Measurements from ENCODE around the gene SIRPB1.
"Not testable (repeated sequence)": the region's sequence is repeated elsewhere in the genome, so short reads cannot be mapped to it uniquely, and the experiment has no call there.

SIRPB1 gene

GRCh38 chr20:1588533-1589460, 31.0 kb downstream of the SIRPB1 start:
- no peak for DNase-seq (ENCODE audit: low spot score)

GRCh38 chr20:1587781-1588532, 31.9 kb downstream of the SIRPB1 start:
- DNase-seq (ENCODE audit: low spot score): no peak

GRCh38 chr20:1579488-1579887, 40.3 kb downstream of the SIRPB1 start:
- no peak for DNase-seq (ENCODE audit: low spot score)

DNA sequence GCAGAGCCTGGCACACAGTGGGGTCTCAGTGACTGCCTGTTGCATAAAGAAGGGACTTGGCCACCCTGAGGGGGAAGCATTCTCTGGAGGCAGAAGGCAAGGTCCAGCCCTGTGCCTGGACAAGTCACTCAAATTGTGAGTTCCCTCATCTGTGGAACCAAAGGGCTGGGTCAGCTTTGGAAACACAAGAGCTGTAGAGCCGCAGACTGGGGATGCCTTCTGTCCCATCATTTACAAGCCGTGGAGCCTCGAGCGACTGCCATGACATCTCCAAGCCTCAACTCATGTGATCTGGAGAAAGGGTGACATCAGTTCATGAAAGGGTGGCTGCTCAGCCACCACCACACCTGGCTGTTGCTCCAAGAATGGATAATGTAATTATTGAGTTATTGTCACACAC, 41.9 kb downstream of the SIRPB1 start:
- no peak for DNase-seq (ENCODE audit: low spot score)

GRCh38 chr20:1577313-1577712, 42.5 kb downstream of the SIRPB1 start:
- not testable (repeated sequence) for DNase-seq (ENCODE audit: low spot score)

DNA sequence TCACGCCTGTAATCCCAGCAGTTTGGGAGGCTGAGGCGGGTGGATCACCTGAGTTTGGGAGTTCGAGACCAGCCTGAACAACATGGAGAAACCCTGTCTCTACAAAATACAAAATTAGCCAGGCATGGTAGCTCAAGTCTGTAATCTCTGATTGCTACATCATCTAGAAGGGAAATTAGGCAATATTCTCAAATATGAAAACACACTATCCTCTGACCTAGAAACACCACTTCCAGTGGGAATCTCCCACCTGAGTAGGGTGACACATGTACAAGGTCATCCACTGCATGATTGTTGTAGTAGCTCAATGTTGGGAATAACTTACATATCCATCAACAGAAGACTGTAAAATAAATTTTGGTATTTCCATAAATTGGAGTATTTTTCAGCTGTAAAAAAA, 43.2 kb downstream of the SIRPB1 start:
- DNase-seq (ENCODE audit: low spot score): no peak

DNA sequence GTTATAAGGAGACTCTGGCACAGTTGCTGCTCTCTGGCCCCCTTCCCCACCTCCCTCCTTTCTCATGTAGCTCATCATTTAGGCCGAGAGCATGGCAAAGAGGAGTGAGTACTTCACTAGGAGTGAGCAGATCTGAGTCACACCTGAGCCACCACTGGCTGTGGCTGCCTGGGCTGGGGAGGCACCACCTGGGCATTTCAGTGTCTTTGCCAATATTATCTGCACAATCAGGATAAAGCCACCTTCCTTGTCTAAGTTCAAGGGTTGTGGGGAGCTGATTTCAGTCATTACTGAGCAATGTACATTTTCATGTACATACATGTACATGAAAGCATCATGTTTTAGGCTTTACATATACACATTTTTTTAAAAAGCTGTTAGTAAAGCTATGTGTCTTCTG, 43.8 kb downstream of the SIRPB1 start:
- not testable (repeated sequence) for DNase-seq (ENCODE audit: low spot score)

DNA sequence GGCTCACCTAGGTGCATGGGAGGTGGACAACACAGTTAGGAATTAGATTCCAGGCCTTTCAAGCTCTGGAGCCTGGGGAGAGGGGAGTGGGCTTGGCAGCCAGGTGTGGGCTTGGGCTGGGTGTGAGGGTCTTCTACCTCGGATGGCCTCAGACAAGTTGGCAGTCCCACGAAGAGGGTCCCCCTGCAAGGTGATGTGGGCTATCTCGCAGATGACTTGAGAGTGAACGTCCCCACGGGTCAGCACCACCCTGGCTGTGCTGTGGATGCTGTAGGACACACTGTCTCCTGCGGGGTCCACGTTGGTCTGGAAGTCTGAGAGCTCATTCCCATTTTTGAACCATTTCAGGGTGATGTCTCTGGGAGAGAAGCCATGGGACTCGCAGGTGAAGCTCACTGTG, 48.2 kb downstream of the SIRPB1 start:
- not testable (repeated sequence) for DNase-seq (ENCODE audit: low spot score)

Data from CD4-positive, alpha-beta T cell treated with Interleukin-6 at 100 ng/mL for 8 hours (primary cell).